ENCODE data around the gene R3HCC1L. TPM values are rescaled to one million over a fixed set of nuclear protein-coding genes. Genes with fewer than 3 reads are reported as not detected.

R3HCC1L gene
- total RNA-seq, 1 experiment from 2014 or later: 11.8 TPM

DNA sequence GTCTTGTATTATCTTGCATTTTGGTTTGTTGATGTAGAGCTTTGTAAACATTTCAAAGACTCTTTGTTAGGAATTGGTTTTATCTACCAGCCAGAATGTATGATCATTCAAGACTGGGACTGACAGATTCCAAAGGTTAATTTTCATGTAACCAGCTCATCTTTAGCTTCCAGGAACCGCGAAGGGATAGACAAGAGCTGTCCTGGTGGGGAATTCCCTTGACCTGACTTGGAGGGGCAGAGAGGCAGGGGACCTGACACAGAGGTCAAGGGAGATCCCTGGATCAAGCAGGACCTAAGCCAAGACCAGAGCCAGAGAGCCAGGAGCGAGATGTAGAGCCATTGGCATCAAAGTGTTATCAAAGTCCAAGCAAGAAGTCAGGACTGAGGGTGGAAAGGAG, 140.1 kb downstream of the R3HCC1L start:
- BruUV-seq (replicated peaks): no TSS peak
- no peak for DNase-seq
- peaks cover 8% of the 10 kb centered on the region for H3K36me3 Mint-ChIP-seq (ENCODE audit: insufficient read depth, unreplicated experiment)
- peaks cover 3% of the 10 kb centered on the region for H3K9me3 Mint-ChIP-seq (ENCODE audit: low read depth, unreplicated experiment)
- peaks cover 34% of the 10 kb centered on the region for H3K4me1 Mint-ChIP-seq (ENCODE audit: low read depth, unreplicated experiment)
- TF ChIP-seq, protein P1, sequence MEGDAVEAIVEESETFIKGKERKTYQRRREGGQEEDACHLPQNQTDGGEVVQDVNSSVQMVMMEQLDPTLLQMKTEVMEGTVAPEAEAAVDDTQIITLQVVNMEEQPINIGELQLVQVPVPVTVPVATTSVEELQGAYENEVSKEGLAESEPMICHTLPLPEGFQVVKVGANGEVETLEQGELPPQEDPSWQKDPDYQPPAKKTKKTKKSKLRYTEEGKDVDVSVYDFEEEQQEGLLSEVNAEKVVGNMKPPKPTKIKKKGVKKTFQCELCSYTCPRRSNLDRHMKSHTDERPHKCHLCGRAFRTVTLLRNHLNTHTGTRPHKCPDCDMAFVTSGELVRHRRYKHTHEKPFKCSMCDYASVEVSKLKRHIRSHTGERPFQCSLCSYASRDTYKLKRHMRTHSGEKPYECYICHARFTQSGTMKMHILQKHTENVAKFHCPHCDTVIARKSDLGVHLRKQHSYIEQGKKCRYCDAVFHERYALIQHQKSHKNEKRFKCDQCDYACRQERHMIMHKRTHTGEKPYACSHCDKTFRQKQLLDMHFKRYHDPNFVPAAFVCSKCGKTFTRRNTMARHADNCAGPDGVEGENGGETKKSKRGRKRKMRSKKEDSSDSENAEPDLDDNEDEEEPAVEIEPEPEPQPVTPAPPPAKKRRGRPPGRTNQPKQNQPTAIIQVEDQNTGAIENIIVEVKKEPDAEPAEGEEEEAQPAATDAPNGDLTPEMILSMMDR (IDR thresholded peaks at IDR 0.05; ENCODE audit: unreplicated experiment): no peak
- intact Hi-C loops (cut with micrococcal nuclease; ENCODE audit: unreplicated experiment): no loop called here
- CTCF ChIA-PET: no interaction called here
- H3K27me3 Mint-ChIP-seq (ENCODE audit: unreplicated experiment): no peaks in the 10 kb centered on the region
- H3K27ac Mint-ChIP-seq (ENCODE audit: unreplicated experiment): no peak overlapping the region
- H3K4me3 Mint-ChIP-seq (ENCODE audit: low read depth, unreplicated experiment): no peak overlapping the region

DNA sequence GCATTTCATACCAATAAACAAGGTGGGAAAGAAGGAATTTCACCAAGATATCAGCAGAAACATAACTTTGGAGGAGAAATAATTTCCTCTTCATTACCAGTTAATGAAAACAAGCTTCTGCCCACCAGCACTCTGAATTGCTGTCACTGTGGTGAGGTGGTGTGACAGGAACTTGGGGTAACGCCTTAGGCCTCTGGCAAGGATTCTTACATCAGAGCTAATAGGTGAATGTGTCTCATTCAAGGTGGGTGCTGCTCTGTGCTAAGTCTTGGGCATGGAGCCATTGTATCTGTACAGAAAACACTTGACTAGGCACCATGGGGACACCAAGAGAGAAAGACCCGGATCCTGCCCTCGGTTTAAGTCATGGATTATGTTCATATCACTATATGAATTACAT, 141.9 kb downstream of the R3HCC1L start:
- Mint-ChIP-seq H3K4me1 (ENCODE audit: low read depth, unreplicated experiment) (peaks cover 16% of the 10 kb centered on the region), H3K9me3 (ENCODE audit: low read depth, unreplicated experiment) (peaks cover 3% of the 10 kb centered on the region), H3K4me3 (ENCODE audit: low read depth, unreplicated experiment) (no peak overlapping the region), H3K27ac (ENCODE audit: unreplicated experiment) (no peak overlapping the region), H3K27me3 (ENCODE audit: unreplicated experiment) (no peaks in the 10 kb centered on the region), H3K36me3 (ENCODE audit: insufficient read depth, unreplicated experiment) (no peaks in the 10 kb centered on the region)
- intact Hi-C loops (cut with micrococcal nuclease; ENCODE audit: unreplicated experiment): no loop called here
- BruUV-seq (replicated peaks): no TSS peak
- DNase-seq: no peak
- CTCF ChIA-PET: no interaction called here
- TF ChIP-seq, protein P1 (IDR thresholded peaks at IDR 0.05; ENCODE audit: unreplicated experiment): no peak

DNA sequence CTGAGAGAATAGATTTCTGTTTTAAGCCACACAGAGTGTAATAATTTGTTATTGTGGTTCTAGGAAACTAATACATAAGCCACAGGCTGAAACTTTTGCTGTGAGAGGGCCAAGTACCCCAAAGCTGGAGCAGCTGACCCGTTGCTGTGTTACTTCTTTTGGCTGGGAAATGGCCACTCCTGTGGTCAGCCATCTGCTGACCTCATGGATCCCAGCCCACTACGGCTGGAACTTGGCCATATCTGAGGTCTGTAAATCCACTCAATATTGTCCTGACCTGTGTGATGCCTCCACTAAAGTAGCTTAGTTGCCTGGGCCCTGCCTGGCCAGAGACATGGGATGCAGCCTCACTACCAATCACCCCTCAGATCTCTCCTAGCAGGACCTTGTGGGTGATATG, 151.0 kb downstream of the R3HCC1L start:
- CTCF ChIA-PET: interaction anchor here (0.6 kb wide), 1 partner anchor 539 kb away, joined by 4 read pairs; no protein-coding TSS in a partner anchor
- H3K9me3 Mint-ChIP-seq (ENCODE audit: low read depth, unreplicated experiment): no peaks in the 10 kb centered on the region
- H3K4me3 Mint-ChIP-seq (ENCODE audit: low read depth, unreplicated experiment): no peak overlapping the region
- BruUV-seq (replicated peaks): no TSS peak
- H3K27ac Mint-ChIP-seq (ENCODE audit: unreplicated experiment): no peak overlapping the region
- peaks cover 9% of the 10 kb centered on the region for H3K27me3 Mint-ChIP-seq (ENCODE audit: unreplicated experiment)
- TF ChIP-seq, protein P1 (IDR thresholded peaks at IDR 0.05; ENCODE audit: unreplicated experiment): no peak
- no peaks in the 10 kb centered on the region for H3K36me3 Mint-ChIP-seq (ENCODE audit: insufficient read depth, unreplicated experiment)
- no peak for DNase-seq
- intact Hi-C loops (cut with micrococcal nuclease; ENCODE audit: unreplicated experiment): no loop called here
- no peaks in the 10 kb centered on the region for H3K4me1 Mint-ChIP-seq (ENCODE audit: low read depth, unreplicated experiment)

DNA sequence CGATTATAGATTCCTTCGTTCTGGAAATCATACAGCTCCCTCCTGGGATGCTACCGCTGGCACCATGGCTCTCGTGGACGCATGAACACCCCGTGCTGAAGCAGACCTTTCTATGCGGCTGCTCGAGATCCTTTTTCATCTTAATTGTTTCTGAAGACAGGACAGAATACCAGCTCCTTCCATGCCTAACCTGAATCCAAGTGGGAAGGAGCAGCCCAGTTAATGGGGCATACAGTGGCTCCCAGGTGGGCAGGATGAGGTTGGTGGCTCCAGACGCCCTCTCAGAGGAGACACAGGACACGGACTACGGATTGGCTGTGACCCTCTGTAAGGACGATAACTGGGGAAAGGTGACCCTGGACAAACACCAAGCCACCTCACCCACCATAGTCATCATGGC, 152.0 kb downstream of the R3HCC1L start:
- BruUV-seq (replicated peaks): no TSS peak
- no peak overlapping the region for H3K4me3 Mint-ChIP-seq (ENCODE audit: low read depth, unreplicated experiment)
- H3K27me3 Mint-ChIP-seq (ENCODE audit: unreplicated experiment): peaks cover 9% of the 10 kb centered on the region
- TF ChIP-seq, protein P1 (IDR thresholded peaks at IDR 0.05; ENCODE audit: unreplicated experiment): no peak
- CTCF ChIA-PET: no interaction called here
- no peak overlapping the region for H3K27ac Mint-ChIP-seq (ENCODE audit: unreplicated experiment)
- DNase-seq: no peak
- H3K4me1 Mint-ChIP-seq (ENCODE audit: low read depth, unreplicated experiment): no peaks in the 10 kb centered on the region
- H3K36me3 Mint-ChIP-seq (ENCODE audit: insufficient read depth, unreplicated experiment): no peaks in the 10 kb centered on the region
- intact Hi-C loops (cut with micrococcal nuclease; ENCODE audit: unreplicated experiment): no loop called here
- H3K9me3 Mint-ChIP-seq (ENCODE audit: low read depth, unreplicated experiment): no peaks in the 10 kb centered on the region

Measured in Calu3 (cell line).